ENCODE data around the gene PCGF1.

DNA sequence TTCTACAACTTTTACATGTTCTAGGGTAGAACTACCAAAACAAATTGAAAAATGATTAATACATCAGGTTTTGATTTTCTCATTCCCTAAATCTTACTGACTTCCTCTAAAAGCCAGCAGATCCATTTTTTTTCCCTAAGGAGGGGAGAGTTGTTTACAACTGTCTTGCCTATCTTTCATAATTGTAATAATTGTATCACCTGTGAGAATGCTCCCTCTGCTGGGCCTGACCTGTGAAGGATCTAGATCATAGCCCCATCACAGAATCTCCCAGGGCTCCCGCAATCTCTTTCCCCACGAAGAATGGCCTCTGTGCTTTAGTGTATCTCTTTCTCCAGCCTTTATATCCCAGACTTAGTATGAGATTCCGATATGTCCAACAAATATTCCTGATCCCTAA, 37.1 kb upstream of the PCGF1 start:
- TF ChIP-seq, protein P1, sequence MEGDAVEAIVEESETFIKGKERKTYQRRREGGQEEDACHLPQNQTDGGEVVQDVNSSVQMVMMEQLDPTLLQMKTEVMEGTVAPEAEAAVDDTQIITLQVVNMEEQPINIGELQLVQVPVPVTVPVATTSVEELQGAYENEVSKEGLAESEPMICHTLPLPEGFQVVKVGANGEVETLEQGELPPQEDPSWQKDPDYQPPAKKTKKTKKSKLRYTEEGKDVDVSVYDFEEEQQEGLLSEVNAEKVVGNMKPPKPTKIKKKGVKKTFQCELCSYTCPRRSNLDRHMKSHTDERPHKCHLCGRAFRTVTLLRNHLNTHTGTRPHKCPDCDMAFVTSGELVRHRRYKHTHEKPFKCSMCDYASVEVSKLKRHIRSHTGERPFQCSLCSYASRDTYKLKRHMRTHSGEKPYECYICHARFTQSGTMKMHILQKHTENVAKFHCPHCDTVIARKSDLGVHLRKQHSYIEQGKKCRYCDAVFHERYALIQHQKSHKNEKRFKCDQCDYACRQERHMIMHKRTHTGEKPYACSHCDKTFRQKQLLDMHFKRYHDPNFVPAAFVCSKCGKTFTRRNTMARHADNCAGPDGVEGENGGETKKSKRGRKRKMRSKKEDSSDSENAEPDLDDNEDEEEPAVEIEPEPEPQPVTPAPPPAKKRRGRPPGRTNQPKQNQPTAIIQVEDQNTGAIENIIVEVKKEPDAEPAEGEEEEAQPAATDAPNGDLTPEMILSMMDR (IDR thresholded peaks at IDR 0.05; ENCODE audit: insufficient read depth, low read length), result no peak
- TF ChIP-seq POLR2AphosphoS5 (IDR thresholded peaks at IDR 0.05; ENCODE audit: low read depth) (no peak), GABPA (IDR thresholded peaks at IDR 0.05; ENCODE audit: low read depth) (no peak), SPI1 (IDR thresholded peaks at IDR 0.05; ENCODE audit: borderline replicate concordance, low read depth) (no peak)

Measured in HL-60 (cell line).